Heart right ventricle (tissue), 16 donors: Measurements from ENCODE around the gene PIGL. TPM values are rescaled to one million over a fixed set of nuclear protein-coding genes. Genes with fewer than 3 reads are reported as not detected.

Experiments used
- ATAC-seq, 8 donors: fragments of 200-7000 bp; cut with Tn5 transposase; one replicate each; pipeline ENCODE4 v1.9.1; 2020; ENCODE audit warnings: mild to moderate bottlenecking in 8 of 8, moderate library complexity in 8 of 8, moderate number of reproducible peaks in 1 of 8
- DNase-seq, 2 donors: peaks; one replicate each; pipeline ENCODE4 v3.0.0-alpha.2; 2020
- H3K27ac ChIP-seq, 10 donors: fragments of 200-600 bp; sonication (generic) in 2 of 10; one replicate each; pipeline versions ENCODE4 v1.5.0 to v1.8.0; 2020 to 2022; ENCODE audit warnings: mild to moderate bottlenecking in 3 of 10
- H3K27me3 ChIP-seq, 7 donors: fragments of 200-600 bp; one replicate each; pipeline ENCODE4 v1.8.0; 2021 to 2022; ENCODE audit warnings: mild to moderate bottlenecking in 2 of 7
- H3K36me3 ChIP-seq, 9 donors: fragments of 200-600 bp; sonication (generic) in 1 of 9; one replicate each; pipeline versions ENCODE4 v1.5.0 to v1.8.0; 2020 to 2022; ENCODE audit warnings: mild to moderate bottlenecking in 2 of 9
- H3K4me1 ChIP-seq, 9 donors: fragments of 200-600 bp; sonication (generic) in 1 of 9; one replicate each; pipeline versions ENCODE4 v1.5.0 to v1.8.0; 2020 to 2022; ENCODE audit warnings: mild to moderate bottlenecking in 4 of 9
- H3K4me3 ChIP-seq, 10 donors: fragments of 200-600 bp; sonication (generic) in 2 of 10; one replicate each; pipeline versions ENCODE4 v1.5.0 to v1.8.0; 2020 to 2022; ENCODE audit warnings: mild to moderate bottlenecking in 7 of 10, moderate library complexity in 2 of 10
- H3K9me3 ChIP-seq, 11 donors: fragments of 200-600 bp in 10 of 11; sonication (generic) in 2 of 11; one replicate each; pipeline versions ENCODE4 v1.5.0 to v1.8.0; 2013 to 2022; ENCODE audit warnings: mild to moderate bottlenecking in 2 of 11, control low read depth in 1 of 11, moderate library complexity in 1 of 11
- WGBS, 2 donors: extraction: QIAGEN DNeasy Blood & Tissue Kit; methylation state at CpG; one replicate each; pipeline ENCODE4 v1.1.7; 2013; ENCODE audit warnings: inconsistent platforms in 1 of 2; 5-methylcytosine and 5-hydroxymethylcytosine counted together
- intact Hi-C, 10 donors: fragments of 100-400 bp; cut with DNase I; formaldehyde crosslinking; loops; one replicate each; pipeline versions ENCODE4 v1.11.1 to v1.14.2; 2022
- polyA plus RNA-seq, 2 donors: library from polyadenylated mRNA; stranded (reverse); fragments of 200-250 nt; gene quantifications; one replicate each; pipeline ENCODE4 v1.2.3, GENCODE V29; 2013
- total RNA-seq, 10 donors: library from RNA; stranded (reverse); fragmentation: NEBNext Ultra II Directional in 3 of 10; extraction: Animal tissue kit (Norgen Biotek cat#: 25700) in 3 of 10; gene quantifications; one replicate each; pipeline versions ENCODE4 v1.2.1 to v1.2.4, GENCODE V29; 2021 to 2023
- TF ChIP-seq, protein P1 (sequence below), 9 donors: fragments of 200-600 bp; sonication (generic) in 2 of 9; IDR thresholded peaks; one replicate each; pipeline versions ENCODE4 v1.5.0 to v1.8.0; 2021 to 2022; ENCODE audit warnings: antibody characterized with exemption in 9 of 9, mild to moderate bottlenecking in 5 of 9, moderate library complexity in 1 of 9
- donor health status: Arrhythmogenic right ventricular cardiomyopathy.
- donor health status: ischemic (EF 13 %, LVEDD 7.1; RV severe dilation, severe dysfunction).
- donor health status: healthy with polysubstance abuse.
- donor health status: DM: no; HTN: yes; CAD: no.
- donor health status: DM: no; HTN: no; CAD: no.
- donor health status: ischemic (EF 25% LVEDD 6.9; RV normal size, moderate dysfunction).
- donor health status: ischemic (EF 25% LVEDD 5.7; RV mildly dilated, moderate dysfunction).
- donor health status: healthy.
- donor health status: DM: yes; HTN: yes; CAD: no.
- donor health status: Ischemic cardiomyopathy.
- donor health status: ischemic (EF 35%, LVEDD 5.7; RV mildly dilated, moderate dysfunction).
- donor health status: nonischemic (EF 11% LVEDD 7.7; RV severe dilation, severe dysfunction).
- donor health status: DM: yes; HTN: yes; CAD: no.
- donor health status: PGD.
- donor health status: ischemic (EF 29% LVEDD 5.4; RV normal size, mild dysfunction).
- donor health status: nonischemic (EF 23%, LVEDD 6.1; RV moderate dilation, normal function).

Gene PIGL
- total and polyA plus RNA-seq, 12 donors = 6.1 to 14.6 (median 9.5) TPM

- whole genome bisulfite sequencing, 2 donors = 80 to 89% methylated on average over 3 of the region's 3 CpGs
- H3K4me1 ChIP-seq = peaks cover 3 to 59% (median 35%) of the 10 kb centered on the region in 9 donors
- TF ChIP-seq, protein P1, sequence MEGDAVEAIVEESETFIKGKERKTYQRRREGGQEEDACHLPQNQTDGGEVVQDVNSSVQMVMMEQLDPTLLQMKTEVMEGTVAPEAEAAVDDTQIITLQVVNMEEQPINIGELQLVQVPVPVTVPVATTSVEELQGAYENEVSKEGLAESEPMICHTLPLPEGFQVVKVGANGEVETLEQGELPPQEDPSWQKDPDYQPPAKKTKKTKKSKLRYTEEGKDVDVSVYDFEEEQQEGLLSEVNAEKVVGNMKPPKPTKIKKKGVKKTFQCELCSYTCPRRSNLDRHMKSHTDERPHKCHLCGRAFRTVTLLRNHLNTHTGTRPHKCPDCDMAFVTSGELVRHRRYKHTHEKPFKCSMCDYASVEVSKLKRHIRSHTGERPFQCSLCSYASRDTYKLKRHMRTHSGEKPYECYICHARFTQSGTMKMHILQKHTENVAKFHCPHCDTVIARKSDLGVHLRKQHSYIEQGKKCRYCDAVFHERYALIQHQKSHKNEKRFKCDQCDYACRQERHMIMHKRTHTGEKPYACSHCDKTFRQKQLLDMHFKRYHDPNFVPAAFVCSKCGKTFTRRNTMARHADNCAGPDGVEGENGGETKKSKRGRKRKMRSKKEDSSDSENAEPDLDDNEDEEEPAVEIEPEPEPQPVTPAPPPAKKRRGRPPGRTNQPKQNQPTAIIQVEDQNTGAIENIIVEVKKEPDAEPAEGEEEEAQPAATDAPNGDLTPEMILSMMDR (IDR thresholded peaks at IDR 0.05) = no peak
- no peak overlapping the region for H3K27ac ChIP-seq
- no peak for DNase-seq
- no peaks in the 10 kb centered on the region for H3K9me3 ChIP-seq
- no peak overlapping the region for H3K4me3 ChIP-seq
- intact Hi-C loops = loop anchor here in 1 of 10 donors (10.0 kb wide), 1 partner anchor 63 kb away; no protein-coding TSS in a partner anchor
- no peaks in the 10 kb centered on the region for H3K36me3 ChIP-seq
- no peak for ATAC-seq
- H3K27me3 ChIP-seq = no peaks in the 10 kb centered on the region
Measured at GRCh38 chr17:16211590-16211989, 5.4 kb upstream of the PIGL start.

DNA sequence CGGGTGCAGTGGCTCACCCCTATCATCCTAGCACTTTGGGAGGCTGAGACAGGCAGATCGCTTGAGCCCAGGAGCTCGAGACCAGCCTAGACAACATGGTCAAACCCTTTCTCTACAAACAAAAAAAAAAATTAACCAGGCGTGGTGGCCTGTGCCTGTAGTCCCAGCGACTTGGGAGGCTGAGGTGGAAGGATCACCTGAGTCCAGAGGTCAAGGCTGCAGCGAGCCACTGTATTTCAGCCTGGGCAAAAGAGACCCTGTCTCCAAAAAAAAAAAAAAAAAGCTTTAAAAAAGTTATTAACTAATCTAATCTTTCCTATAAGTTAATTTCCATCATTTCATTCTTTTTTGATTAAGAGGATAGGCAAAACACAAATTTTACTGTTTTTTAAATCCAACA, 4.2 kb upstream of the PIGL start:
- 92 to 93% methylated on average over 6 of the region's 6 CpGs for WGBS, 2 donors
- no peak for ATAC-seq
- H3K4me3 ChIP-seq = no peak overlapping the region

DNA sequence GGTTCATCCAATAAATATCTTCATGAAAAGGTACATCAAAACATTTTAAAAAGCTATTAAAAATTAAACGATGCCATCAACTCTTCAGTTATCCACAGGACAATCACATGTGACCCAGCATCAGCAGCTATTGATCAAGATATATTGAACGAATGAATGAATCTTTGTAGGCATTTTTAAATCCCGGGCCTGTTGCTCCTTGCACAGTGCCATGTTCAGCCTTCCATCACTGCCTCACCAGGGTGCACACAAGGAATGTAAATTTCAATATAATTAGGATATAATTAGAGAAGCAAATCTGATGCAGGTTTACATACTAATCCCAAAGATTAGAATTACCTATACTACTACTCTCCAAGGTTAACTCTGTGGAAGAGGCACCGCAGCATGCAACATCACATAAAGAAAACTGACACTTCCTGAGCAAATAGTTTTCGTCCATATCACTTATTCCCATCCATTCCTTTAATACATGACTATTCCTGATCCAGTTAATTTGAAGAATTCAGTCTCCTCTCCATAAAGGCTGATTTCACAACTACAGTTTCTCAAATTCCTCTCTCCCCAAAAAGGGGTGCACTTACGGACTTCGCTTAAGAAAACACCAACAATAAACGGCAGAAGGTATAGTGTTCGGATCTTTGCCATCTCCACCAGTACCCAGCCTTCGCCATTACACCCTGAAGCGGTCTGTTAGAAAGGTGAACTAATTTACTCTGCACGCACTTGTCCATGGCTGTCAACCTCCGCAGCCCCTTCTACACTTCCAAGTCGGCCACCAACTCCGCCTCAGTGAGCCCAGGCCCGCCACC, 2.6 kb upstream of the PIGL start:
- no peak for DNase-seq
- ATAC-seq = no peak
- H3K27me3 ChIP-seq = no peaks in the 10 kb centered on the region
- WGBS, 2 donors = 4% methylated on average over 16 of the region's 16 CpGs
- H3K36me3 ChIP-seq = peaks cover 0 to 1% (median 0%) of the 10 kb centered on the region in 9 donors
- no peaks in the 10 kb centered on the region for H3K9me3 ChIP-seq
- peak overlapping the region; percentile 63 to 100 (median 92) for H3K4me3 ChIP-seq
- peak overlapping the region; percentile 85 to 100 (median 98) for H3K27ac ChIP-seq
- intact Hi-C loops = loop anchor here in 4 of 10 donors (5.0 to 10.0 kb wide), 2 partner anchors 60 to 73 kb away; no protein-coding TSS in a partner anchor
- H3K4me1 ChIP-seq = peaks cover 3 to 65% (median 50%) of the 10 kb centered on the region in 9 donors
- TF ChIP-seq, protein P1 (IDR thresholded peaks at IDR 0.05) = no peak

More for the DNA sequence above, 4.2 kb upstream of the PIGL start:
- Histone ChIP-seq H3K27me3 (no peaks in the 10 kb centered on the region), H3K27ac (no peak overlapping the region), H3K9me3 (no peaks in the 10 kb centered on the region), H3K4me1 (peaks cover 3 to 66% (median 42%) of the 10 kb centered on the region in 9 donors), H3K36me3 (no peaks in the 10 kb centered on the region)
- no peak for DNase-seq
- TF ChIP-seq, protein P1 (IDR thresholded peaks at IDR 0.05) = no peak
- intact Hi-C loops = loop anchor here in 1 of 10 donors (10.0 kb wide), 1 partner anchor 62 kb away; no protein-coding TSS in a partner anchor

- TF ChIP-seq, protein P1 (IDR thresholded peaks at IDR 0.05) = no peak
- Histone ChIP-seq H3K4me3 (peak overlapping the region; percentile 63 to 100 (median 92)), H3K27ac (peak overlapping the region; percentile 85 to 100 (median 98)), H3K36me3 (peaks cover 0 to 5% (median 0%) of the 10 kb centered on the region in 9 donors), H3K27me3 (no peaks in the 10 kb centered on the region), H3K4me1 (peaks cover 3 to 65% (median 50%) of the 10 kb centered on the region in 9 donors), H3K9me3 (no peaks in the 10 kb centered on the region)
- WGBS, 2 donors = 0 to 1% methylated on average over 27 of the region's 27 CpGs
- peak in 1 of 2 donors; percentile 24 for DNase-seq
- intact Hi-C loops = loop anchor here in 4 of 10 donors (5.0 to 10.0 kb wide), 2 partner anchors 60 to 72 kb away; no protein-coding TSS in a partner anchor
- ATAC-seq = peak; percentile 35 to 79 (median 44)
Measured at GRCh38 chr17:16215002-16215272, 2.1 kb upstream of the PIGL start.
